GM23338 (cell line): ENCODE results near the gene SLC9A8. TPM values are rescaled to one million over a fixed set of nuclear protein-coding genes. Genes with fewer than 3 reads are reported as not detected.

Experiments used
- ATAC-seq: fragments of 200-7000 bp; cut with Tn5 transposase; 3 replicates; pipeline ENCODE4 v1.9.1; 2020
- DNase-seq: peaks from one replicate; pipeline ENCODE4 v3.0.0-alpha.2; 2015; ENCODE audit warnings: low spot score
- H2AFZ ChIP-seq: fragments of 200-600 bp; sonication (generic); 2 replicates; pipeline ENCODE4 v1.8.0; 2016; ENCODE audit warnings: antibody characterized with exemption, mild to moderate bottlenecking, moderate library complexity
- H3F3A ChIP-seq: fragments of 200-600 bp; sonication (generic); replicated peaks from 2 replicates; pipeline ENCODE4 v1.8.0; 2017; ENCODE audit warnings: antibody characterized with exemption, mixed run types, low read depth
- H3K27ac ChIP-seq: fragments of 200-600 bp; sonication (generic); 2 replicates; pipeline ENCODE4 v1.6.1; 2016; ENCODE audit warnings: low read depth
- H3K27me3 ChIP-seq: fragments of 200-600 bp; sonication (generic); 2 replicates; pipeline ENCODE4 v1.8.0; 2016; ENCODE audit warnings: mild to moderate bottlenecking, mixed run types, moderate library complexity; ENCODE audit not compliant: insufficient read depth
- H3K36me3 ChIP-seq: fragments of 200-600 bp; sonication (generic); 2 replicates; pipeline ENCODE4 v1.8.0; 2016; ENCODE audit warnings: mild to moderate bottlenecking; ENCODE audit not compliant: insufficient read depth
- H3K4me1 ChIP-seq: fragments of 200-600 bp; sonication (generic); 2 replicates; pipeline ENCODE4 v1.8.0; 2016; ENCODE audit warnings: mild to moderate bottlenecking, moderate library complexity; ENCODE audit not compliant: insufficient read depth
- H3K4me2 ChIP-seq: fragments of 200-600 bp; sonication (generic); 2 replicates; pipeline ENCODE4 v1.7.1; 2017; ENCODE audit warnings: mixed run types
- H3K4me3 ChIP-seq: fragments of 200-600 bp; sonication (generic); 2 replicates; pipeline ENCODE4 v1.6.1; 2016; ENCODE audit warnings: mixed run types
- H3K79me2 ChIP-seq: fragments of 200-600 bp; sonication (generic); replicated peaks from 2 replicates; pipeline ENCODE4 v1.8.0; 2017; ENCODE audit warnings: mild to moderate bottlenecking; ENCODE audit not compliant: insufficient read depth
- H3K9me2 ChIP-seq: fragments of 200-600 bp; sonication (generic); 2 replicates; pipeline ENCODE4 v1.8.0; 2017; ENCODE audit not compliant: insufficient read depth
- H4K20me1 ChIP-seq: fragments of 200-600 bp; sonication (generic); replicated peaks from 2 replicates; pipeline ENCODE4 v1.8.0; 2017; ENCODE audit warnings: mild to moderate bottlenecking; ENCODE audit not compliant: insufficient read depth
- H3K27ac Mint-ChIP-seq: 2 replicates; pipeline ENCODE4 v1.8.0; 2020; ENCODE audit warnings: inconsistent platforms, mild to moderate bottlenecking, moderate library complexity, mixed read lengths
- H3K27me3 Mint-ChIP-seq: 3 replicates; pipeline ENCODE4 v1.8.0; 2022; ENCODE audit warnings: low read depth, mild to moderate bottlenecking, moderate library complexity, mixed read lengths, inconsistent platforms; ENCODE audit not compliant: insufficient read depth, poor library complexity
- H3K36me3 Mint-ChIP-seq: 3 replicates; pipeline ENCODE4 v1.8.0; 2021; ENCODE audit warnings: low read depth, mild to moderate bottlenecking, inconsistent platforms, moderate library complexity, mixed read lengths
- H3K4me1 Mint-ChIP-seq: 3 replicates; pipeline ENCODE4 v1.8.0; 2020; ENCODE audit warnings: mild to moderate bottlenecking, inconsistent platforms, mixed read lengths
- H3K4me3 Mint-ChIP-seq: 3 replicates; pipeline ENCODE4 v1.8.0; 2021; ENCODE audit warnings: moderate library complexity, mild to moderate bottlenecking, inconsistent platforms, mixed read lengths
- H3K9me3 Mint-ChIP-seq: 3 replicates; pipeline ENCODE4 v1.8.0; 2020; ENCODE audit warnings: moderate library complexity, mild to moderate bottlenecking, inconsistent platforms, mixed read lengths
- CREB1 ChIP-seq: fragments of 250-450 bp; sonication (Bioruptor Pico); IDR thresholded peaks from 2 replicates; pipeline ENCODE4 v1.5.0; 2020; ENCODE audit warnings: low read depth, mild to moderate bottlenecking, moderate library complexity
- ETS1 ChIP-seq: IDR thresholded peaks from 2 replicates; pipeline ENCODE4 v1.6.1; 2016; ENCODE audit warnings: antibody characterized with exemption
- JUNB ChIP-seq: IDR thresholded peaks from one replicate; pipeline ENCODE4 v1.6.1; 2016; ENCODE audit warnings: antibody characterized with exemption; ENCODE audit not compliant: unreplicated experiment
- polyA plus RNA-seq: library from polyadenylated mRNA; unstranded; fragments of >200 nt; fragmentation: Nextera tagmentation; extraction: Ambion mirVana; gene quantifications from 2 replicates; pipeline ENCODE4 v1.2.1, GENCODE V29; 2016
- total RNA-seq: library from RNA; depleted of rRNA; stranded (reverse); fragments of >200 nt; shearing (Covaris generic); gene quantifications from 2 replicates; pipeline ENCODE4 v1.2.3, GENCODE V29; 2014
- TF ChIP-seq, protein P1 (sequence below), 2 experiments: fragments of 200-600 bp in 1 of 2; sonication (generic) in 1 of 2; conservative IDR thresholded peaks; 2 replicates each; pipeline versions ENCODE4 v1.5.1 to v1.6.1; 2016 to 2017; ENCODE audit warnings: antibody characterized with exemption in 2 of 2, low read depth in 2 of 2, mild to moderate bottlenecking in 2 of 2, moderate library complexity in 1 of 2

Gene SLC9A8
- total and polyA plus RNA-seq, 2 experiments from 2014 or later: 2.6 to 6.4 TPM

- Histone ChIP-seq H3K27me3 (no peaks in the 10 kb centered on the region), H3K36me3 (no peaks in the 10 kb centered on the region), H3K4me1 (no peaks in the 10 kb centered on the region), H3K79me2 (no peaks in the 10 kb centered on the region), H3K9me2 (no peaks in the 10 kb centered on the region), H3K4me3 (no peak overlapping the region), H3F3A (0 out of 2 replicates have a peak, but pooled peaks cover 3% of the 10 kb centered on the region), H4K20me1 (no peaks in the 10 kb centered on the region), H3K27ac (no peak overlapping the region), H3K4me2 (no peak overlapping the region), H2AFZ (peak overlapping the region; percentile 93; the same call in 1 of the 2 replicates)
- ATAC-seq (no peak), DNase-seq (no peak)
- TF ChIP-seq ETS1: no peak
- TF ChIP-seq JUNB: no peak
- no peaks in the 10 kb centered on the region for H3K9me3 Mint-ChIP-seq
- H3K27me3 Mint-ChIP-seq: peaks cover 9% of the 10 kb centered on the region
- no peaks in the 10 kb centered on the region for H3K36me3 Mint-ChIP-seq
- no peak overlapping the region for H3K27ac Mint-ChIP-seq
- no peak overlapping the region for H3K4me3 Mint-ChIP-seq
- peaks cover 10% of the 10 kb centered on the region; the same call in 2 of the 3 replicates for H3K4me1 Mint-ChIP-seq
These were observed 26.4 kb upstream of the SLC9A8 start for GRCh38 chr20:49786196-49786595.

DNA sequence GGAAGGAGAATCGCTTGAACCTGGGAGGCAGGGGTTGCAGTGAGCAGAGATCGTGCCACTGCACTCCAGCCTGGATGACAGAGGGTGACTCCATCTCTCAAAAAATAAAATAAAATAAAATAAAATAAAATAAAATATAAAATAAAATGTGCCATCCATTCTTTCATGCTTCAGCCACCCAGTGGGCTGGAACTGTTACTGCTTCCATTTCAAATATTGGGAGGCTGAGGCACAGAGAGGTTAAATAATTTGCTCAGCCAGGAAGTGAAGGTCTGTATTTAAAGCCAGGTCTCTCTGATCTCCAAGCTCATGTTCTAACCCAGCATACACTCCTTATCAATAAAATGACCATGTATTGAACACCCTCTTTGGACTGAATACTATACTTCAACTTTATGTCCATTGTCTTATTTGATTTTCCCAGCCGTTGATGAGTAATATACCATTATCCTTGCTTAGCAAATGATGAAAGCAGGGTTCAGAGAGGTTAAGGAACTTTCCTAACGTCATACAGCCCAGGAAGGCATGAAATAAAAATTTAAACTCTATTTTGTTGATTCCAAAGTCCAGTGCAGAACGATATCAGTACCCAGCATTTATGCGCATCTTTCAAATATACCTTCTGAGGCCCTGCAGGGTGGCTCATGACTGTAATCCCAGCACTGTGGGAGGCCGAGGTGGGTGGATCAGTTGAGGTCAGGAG lies 25.8 kb upstream of the SLC9A8 start:
- no peak overlapping the region for H3K27ac Mint-ChIP-seq
- no peak overlapping the region for H3K27ac ChIP-seq
- H4K20me1 ChIP-seq: no peaks in the 10 kb centered on the region
- TF ChIP-seq CREB1 (CRISPR knock-in tag): no peak
- TF ChIP-seq, protein P1, sequence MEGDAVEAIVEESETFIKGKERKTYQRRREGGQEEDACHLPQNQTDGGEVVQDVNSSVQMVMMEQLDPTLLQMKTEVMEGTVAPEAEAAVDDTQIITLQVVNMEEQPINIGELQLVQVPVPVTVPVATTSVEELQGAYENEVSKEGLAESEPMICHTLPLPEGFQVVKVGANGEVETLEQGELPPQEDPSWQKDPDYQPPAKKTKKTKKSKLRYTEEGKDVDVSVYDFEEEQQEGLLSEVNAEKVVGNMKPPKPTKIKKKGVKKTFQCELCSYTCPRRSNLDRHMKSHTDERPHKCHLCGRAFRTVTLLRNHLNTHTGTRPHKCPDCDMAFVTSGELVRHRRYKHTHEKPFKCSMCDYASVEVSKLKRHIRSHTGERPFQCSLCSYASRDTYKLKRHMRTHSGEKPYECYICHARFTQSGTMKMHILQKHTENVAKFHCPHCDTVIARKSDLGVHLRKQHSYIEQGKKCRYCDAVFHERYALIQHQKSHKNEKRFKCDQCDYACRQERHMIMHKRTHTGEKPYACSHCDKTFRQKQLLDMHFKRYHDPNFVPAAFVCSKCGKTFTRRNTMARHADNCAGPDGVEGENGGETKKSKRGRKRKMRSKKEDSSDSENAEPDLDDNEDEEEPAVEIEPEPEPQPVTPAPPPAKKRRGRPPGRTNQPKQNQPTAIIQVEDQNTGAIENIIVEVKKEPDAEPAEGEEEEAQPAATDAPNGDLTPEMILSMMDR (conservative IDR thresholded peaks at IDR 0.05; ENCODE audit: low read depth in 2 of 2): peak; percentile 49 to 63
- no peaks in the 10 kb centered on the region for H3K9me3 Mint-ChIP-seq
- no peak overlapping the region for H2AFZ ChIP-seq
- no peaks in the 10 kb centered on the region for H3K36me3 ChIP-seq
- H3K27me3 ChIP-seq: no peaks in the 10 kb centered on the region
- no peaks in the 10 kb centered on the region for H3K9me2 ChIP-seq
- peaks cover 10% of the 10 kb centered on the region; the same call in 2 of the 3 replicates for H3K4me1 Mint-ChIP-seq
- ATAC-seq (peak; percentile 53), DNase-seq (peak; percentile 68)
- no peak overlapping the region for H3K4me3 Mint-ChIP-seq
- H3K27me3 Mint-ChIP-seq: peaks cover 9% of the 10 kb centered on the region
- 0 out of 2 replicates have a peak, but pooled peaks cover 3% of the 10 kb centered on the region for H3F3A ChIP-seq
- no peaks in the 10 kb centered on the region for H3K36me3 Mint-ChIP-seq
- no peak overlapping the region for H3K4me3 ChIP-seq
- no peak overlapping the region for H3K4me2 ChIP-seq
- no peaks in the 10 kb centered on the region for H3K4me1 ChIP-seq
- no peaks in the 10 kb centered on the region for H3K79me2 ChIP-seq
